RWPE2 (cell line): ENCODE results near the gene NTRK1.
A peak's percentile ranks its signal among the peaks of the same experiment; 100 is the strongest.

ENCODE experiments used
- ATAC-seq: fragments of 200-7000 bp; cut with Tn5 transposase; 3 replicates; pipeline ENCODE4 v1.9.1; 2021; ENCODE audit warnings: low read depth
- DNase-seq: peaks from one replicate; pipeline ENCODE4 v3.0.0-alpha.2; 2020; ENCODE audit warnings: low spot score
- H3K27ac ChIP-seq: fragments of 450-650 bp; 2 replicates; pipeline ENCODE4 v1.5.1; 2017; ENCODE audit warnings: mild to moderate bottlenecking; ENCODE audit not compliant: poor library complexity, severe bottlenecking
- H3K27me3 ChIP-seq: fragments of 250-450 bp; sonication (Bioruptor Pico); 2 replicates; pipeline ENCODE4 v1.5.1; 2021; ENCODE audit warnings: mild to moderate bottlenecking, moderate library complexity; ENCODE audit not compliant: insufficient read depth, poor library complexity, severe bottlenecking
- H3K36me3 ChIP-seq: fragments of 250-450 bp; sonication (Bioruptor Pico); 2 replicates; pipeline ENCODE4 v1.5.1; 2020; ENCODE audit warnings: low read depth, mild to moderate bottlenecking, moderate library complexity
- H3K4me1 ChIP-seq: fragments of 250-450 bp; sonication (Bioruptor Pico); 2 replicates; pipeline ENCODE4 v1.5.1; 2021; ENCODE audit warnings: mild to moderate bottlenecking, moderate library complexity; ENCODE audit not compliant: insufficient read depth, poor library complexity, severe bottlenecking
- H3K4me3 ChIP-seq: fragments of 250-450 bp; sonication (Bioruptor Pico); 2 replicates; pipeline ENCODE4 v1.5.1; 2021; ENCODE audit warnings: mild to moderate bottlenecking, moderate library complexity; ENCODE audit not compliant: severe bottlenecking
- H3K9me3 ChIP-seq: fragments of 250-450 bp; sonication (Bioruptor Pico); 2 replicates; pipeline ENCODE4 v1.5.1; 2021; ENCODE audit warnings: mild to moderate bottlenecking, moderate library complexity; ENCODE audit not compliant: severe bottlenecking
- CTCF ChIP-seq: fragments of 450-650 bp; IDR thresholded peaks from one replicate; pipeline ENCODE4 v1.5.1; 2017; ENCODE audit warnings: mild to moderate bottlenecking, moderate library complexity; ENCODE audit not compliant: poor library complexity, severe bottlenecking

Gene NTRK1

GRCh38 chr1:156816561-156817328 lies 43.9 kb upstream of the NTRK1 start, which contains the start of gene SH2D2A:
Gene SH2D2A, minus strand, starts transcription at chr1:156816848. Its CDS starts 140 bp downstream, at chr1:156816708.
- H3K27ac ChIP-seq: peak within 1 kb of the TSS; percentile 32
- no peak within 1 kb of the TSS for H3K4me3 ChIP-seq
- TF ChIP-seq CTCF: no peak

GRCh38 chr1:156821801-156822200 lies 38.9 kb upstream of the NTRK1 start:
- Histone ChIP-seq H3K9me3 (no peaks in the 10 kb centered on the region), H3K4me3 (no peak overlapping the region), H3K27me3 (no peaks in the 10 kb centered on the region), H3K4me1 (peaks cover 3% of the 10 kb centered on the region), H3K36me3 (no peaks in the 10 kb centered on the region), H3K27ac (no peak overlapping the region)
- no peak for TF ChIP-seq CTCF
- DNase-seq (no peak), ATAC-seq (no peak)

More at GRCh38 chr1:156816561-156817328, 43.9 kb upstream of the NTRK1 start, which contains the start of gene SH2D2A:
- no peaks in the 10 kb centered on the region for H3K27me3 ChIP-seq
- H3K9me3 ChIP-seq: no peaks in the 10 kb centered on the region
- DNase-seq (peak; percentile 63), ATAC-seq (peak; percentile 58)
- peaks cover 41% of the 10 kb centered on the region for H3K4me1 ChIP-seq
- no peaks in the 10 kb centered on the region for H3K36me3 ChIP-seq

- Histone ChIP-seq H3K36me3 (no peaks in the 10 kb centered on the region), H3K27me3 (no peaks in the 10 kb centered on the region), H3K27ac (no peak overlapping the region), H3K4me1 (no peaks in the 10 kb centered on the region), H3K4me3 (no peak overlapping the region), H3K9me3 (no peaks in the 10 kb centered on the region)
- DNase-seq: no peak
- no peak for ATAC-seq
- no peak for TF ChIP-seq CTCF
Observed at GRCh38 chr1:156822680-156823079, 38.0 kb upstream of the NTRK1 start.

- H3K36me3 ChIP-seq: no peaks in the 10 kb centered on the region
- ATAC-seq (no peak), DNase-seq (peak; percentile 17)
- no peak for TF ChIP-seq CTCF
- no peaks in the 10 kb centered on the region for H3K9me3 ChIP-seq
- H3K27ac ChIP-seq: no peak overlapping the region
- H3K4me3 ChIP-seq: no peak overlapping the region
- H3K4me1 ChIP-seq: no peaks in the 10 kb centered on the region
- no peaks in the 10 kb centered on the region for H3K27me3 ChIP-seq
Observed at GRCh38 chr1:156823210-156823790, 37.4 kb upstream of the NTRK1 start.

- Histone ChIP-seq H3K36me3 (no peaks in the 10 kb centered on the region), H3K4me3 (no peak overlapping the region), H3K4me1 (no peaks in the 10 kb centered on the region), H3K9me3 (no peaks in the 10 kb centered on the region), H3K27me3 (no peaks in the 10 kb centered on the region), H3K27ac (no peak overlapping the region)
- TF ChIP-seq CTCF: no peak
- ATAC-seq (no peak), DNase-seq (no peak)
Observed at GRCh38 chr1:156826630-156827029, 34.0 kb upstream of the NTRK1 start.
